Naive thymus-derived CD4-positive, alpha-beta T cell (primary cell): ENCODE data around the gene NIPAL3. TPM values are rescaled to one million over a fixed set of nuclear protein-coding genes. Genes with fewer than 3 reads are reported as not detected.

ENCODE experiments used
- ATAC-seq: fragments of 150-1000 bp; cut with Tn5 transposase; 2 replicates; pipeline ENCODE4 v1.10.0; 2021; ENCODE audit warnings: mild to moderate bottlenecking, moderate library complexity
- CTCF ChIA-PET: fragments of 350-600 bp; sonication (Branson Sonifier 250); formaldehyde crosslinking; loops from one replicate; lab custom pipeline; 2021; ENCODE audit warnings: antibody characterized with exemption; lab: Charles Lee
- POLR2A ChIA-PET: fragments of 350-600 bp; sonication (Branson Sonifier 250); formaldehyde crosslinking; loops from one replicate; lab custom pipeline; 2021; ENCODE audit warnings: antibody characterized with exemption, inconsistent platforms; lab: Charles Lee
- DNase-seq, 9 donors: peaks; one replicate each; pipeline versions ENCODE4 v3.0.0 to v3.0.0-alpha.2; 2020 to 2022; ENCODE audit warnings: mixed read lengths in 1 of 9
- H3K27ac ChIP-seq: one replicate; pipeline ENCODE4 v1.7.0; 2013; ENCODE audit warnings: mild to moderate bottlenecking, low read depth, low read length, moderate library complexity
- H3K27me3 ChIP-seq, 2 donors: one replicate each; pipeline ENCODE4 v1.7.0; 2013; ENCODE audit warnings: low read length in 2 of 2, mild to moderate bottlenecking in 2 of 2, moderate library complexity in 2 of 2; ENCODE audit not compliant: control insufficient read depth in 2 of 2, insufficient read depth in 2 of 2
- H3K36me3 ChIP-seq, 3 experiments: 1 replicate in 2 of 3; 2 replicates in 1 of 3; pipeline ENCODE4 v1.7.0; 2013; ENCODE audit warnings: low read length in 3 of 3, mild to moderate bottlenecking in 3 of 3, moderate library complexity in 1 of 3; ENCODE audit not compliant: insufficient read depth in 3 of 3, control insufficient read depth in 2 of 3
- H3K4me1 ChIP-seq, 2 donors: one replicate each; pipeline ENCODE4 v1.7.0; 2013; ENCODE audit warnings: low read length in 2 of 2, mild to moderate bottlenecking in 2 of 2, moderate library complexity in 1 of 2; ENCODE audit not compliant: control insufficient read depth in 2 of 2, insufficient read depth in 2 of 2
- H3K4me3 ChIP-seq: 2 replicates; pipeline ENCODE4 v1.7.0; 2013; ENCODE audit warnings: mild to moderate bottlenecking, low read length
- H3K9me3 ChIP-seq, 3 experiments: 1 replicate in 2 of 3; 2 replicates in 1 of 3; pipeline ENCODE4 v1.7.0; 2013; ENCODE audit warnings: low read length in 3 of 3; ENCODE audit not compliant: control insufficient read depth in 2 of 3
- H3K27ac Mint-ChIP-seq, 9 donors: one replicate each; pipeline ENCODE4 v1.8.0; 2020 to 2022; ENCODE audit warnings: mixed read lengths in 9 of 9, mild to moderate bottlenecking in 8 of 9, moderate library complexity in 5 of 9, inconsistent platforms in 2 of 9
- H3K27me3 Mint-ChIP-seq, 5 donors: one replicate each; pipeline ENCODE4 v1.8.0; 2021 to 2022; ENCODE audit warnings: mixed read lengths in 5 of 5, mild to moderate bottlenecking in 1 of 5
- H3K36me3 Mint-ChIP-seq, 5 donors: one replicate each; pipeline ENCODE4 v1.8.0; 2020 to 2022; ENCODE audit warnings: mixed read lengths in 5 of 5, mild to moderate bottlenecking in 3 of 5, inconsistent platforms in 1 of 5
- H3K4me1 Mint-ChIP-seq, 7 donors: one replicate each; pipeline ENCODE4 v1.8.0; 2020 to 2022; ENCODE audit warnings: mixed read lengths in 7 of 7, mild to moderate bottlenecking in 3 of 7, inconsistent platforms in 1 of 7
- H3K4me3 Mint-ChIP-seq, 10 donors: one replicate each; pipeline ENCODE4 v1.8.0; 2020 to 2022; ENCODE audit warnings: mild to moderate bottlenecking in 10 of 10, mixed read lengths in 10 of 10, moderate library complexity in 6 of 10, inconsistent platforms in 2 of 10
- H3K9me3 Mint-ChIP-seq, 11 donors: one replicate each; pipeline ENCODE4 v1.8.0; 2020 to 2022; ENCODE audit warnings: mixed read lengths in 11 of 11, mild to moderate bottlenecking in 4 of 11, inconsistent platforms in 1 of 11, moderate library complexity in 1 of 11
- intact Hi-C, 2 donors: fragments of 100-400 bp; cut with micrococcal nuclease; formaldehyde crosslinking; loops; one replicate each; pipeline ENCODE4 v1.15.1; 2023
- polyA plus RNA-seq, 2 donors: library from polyadenylated mRNA; unstranded; fragments of 300-500 nt; fragmentation: Illumina TruSeq; gene quantifications; one replicate each; pipeline ENCODE4 v1.2.3, GENCODE V29; 2021
- total RNA-seq, 6 experiments: library from RNA in 5 of 6; stranded (reverse) in 5 of 6; gene quantifications; 1 replicate in 5 of 6; 2 replicates in 1 of 6; pipeline ENCODE4 v1.2.3 and lab custom pipeline; 2021 to 2026

Gene NIPAL3
- total and polyA plus RNA-seq, 7 experiments from 2014 or later = 35.5 to 127 (median 63.7) TPM

- Histone ChIP-seq H3K36me3 (peaks cover 3 to 34% (median 5%) of the 10 kb centered on the region in 3 experiments), H3K27me3 (no peaks in the 10 kb centered on the region), H3K27ac (no peak overlapping the region), H3K4me1 (no peaks in the 10 kb centered on the region), H3K4me3 (no peak overlapping the region), H3K9me3 (no peaks in the 10 kb centered on the region)
- Mint-ChIP-seq H3K36me3 (peaks cover 17 to 47% (median 33%) of the 10 kb centered on the region in 5 donors), H3K9me3 (peaks cover 0 to 3% (median 0%) of the 10 kb centered on the region in 11 donors), H3K4me1 (peaks cover 7 to 67% (median 40%) of the 10 kb centered on the region in 7 donors), H3K27ac (peak overlapping the region in 8 of 9 donors; percentile 56 to 89 (median 72)), H3K27me3 (no peaks in the 10 kb centered on the region), H3K4me3 (no peak overlapping the region)
- ATAC-seq = no peak
- CTCF ChIA-PET = interaction anchor here (1.2 kb wide), 1 partner anchor 33 kb away, joined by 6 read pairs; no protein-coding TSS in a partner anchor
- POLR2A ChIA-PET = interaction anchor here (0.5 to 1.8 kb wide), 3 partner anchors 10 to 36 kb away, joined by 4 to 5 read pairs (median 5); no protein-coding TSS in a partner anchor
- intact Hi-C loops = no loop called here
- DNase-seq = no peak
These were observed 55.0 kb downstream of the NIPAL3 start for GRCh38 chr1:24470592-24470991.

GRCh38 chr1:24472527-24473251, 57.1 kb downstream of the NIPAL3 start:
- intact Hi-C loops = no loop called here
- no peak overlapping the region for H3K27ac ChIP-seq
- no peak for DNase-seq
- peaks cover 10 to 31% (median 22%) of the 10 kb centered on the region in 5 donors for H3K36me3 Mint-ChIP-seq
- H3K9me3 ChIP-seq = no peaks in the 10 kb centered on the region
- H3K4me1 ChIP-seq = no peaks in the 10 kb centered on the region
- no peaks in the 10 kb centered on the region for H3K27me3 Mint-ChIP-seq
- H3K9me3 Mint-ChIP-seq = peaks cover 0 to 3% (median 0%) of the 10 kb centered on the region in 11 donors
- H3K4me1 Mint-ChIP-seq = peaks cover 7 to 68% (median 49%) of the 10 kb centered on the region in 7 donors
- no peak overlapping the region for H3K4me3 ChIP-seq
- no peaks in the 10 kb centered on the region for H3K27me3 ChIP-seq
- ChIA-PET CTCF (interaction anchor here (1.2 kb wide), 1 partner anchor 14 kb away, joined by 3 read pairs; no protein-coding TSS in a partner anchor), POLR2A (interaction anchor here (0.6 to 4.2 kb wide), 5 partner anchors 14 to 915 kb away, joined by 3 to 18 read pairs (median 4); partner anchors contain the start of gene RCAN3)
- no peak for ATAC-seq
- peaks cover 0 to 15% (median 0%) of the 10 kb centered on the region in 3 experiments for H3K36me3 ChIP-seq
- H3K27ac Mint-ChIP-seq = peak overlapping the region in 7 of 9 donors; percentile 44 to 82 (median 68)
- H3K4me3 Mint-ChIP-seq = no peak overlapping the region

GRCh38 chr1:24474193-24474592, 58.6 kb downstream of the NIPAL3 start:
- no peak for ATAC-seq
- Mint-ChIP-seq H3K27me3 (no peaks in the 10 kb centered on the region), H3K4me1 (peaks cover 7 to 72% (median 53%) of the 10 kb centered on the region in 7 donors), H3K36me3 (peaks cover 10 to 24% (median 14%) of the 10 kb centered on the region in 5 donors), H3K9me3 (peaks cover 0 to 3% (median 0%) of the 10 kb centered on the region in 11 donors), H3K27ac (peak overlapping the region in 7 of 9 donors; percentile 15 to 58 (median 41)), H3K4me3 (no peak overlapping the region)
- ChIA-PET POLR2A (interaction anchor here (0.7 to 21.4 kb wide), 6 partner anchors 9 to 62 kb away, joined by 3 to 929 read pairs (median 12); partner anchors contain the start of gene RCAN3), CTCF (interaction anchor here (0.7 to 1.8 kb wide), 3 partner anchors 10 to 80 kb away, joined by 3 to 7 read pairs (median 4); partner anchors contain the start of gene NIPAL3)
- Histone ChIP-seq H3K27me3 (no peaks in the 10 kb centered on the region), H3K9me3 (no peaks in the 10 kb centered on the region), H3K36me3 (peaks cover 0 to 2% (median 0%) of the 10 kb centered on the region in 3 experiments), H3K4me1 (no peaks in the 10 kb centered on the region), H3K27ac (no peak overlapping the region), H3K4me3 (no peak overlapping the region)
- intact Hi-C loops = no loop called here
- DNase-seq = no peak

GRCh38 chr1:24475700-24476099, 60.1 kb downstream of the NIPAL3 start:
- Histone ChIP-seq H3K36me3 (no peaks in the 10 kb centered on the region), H3K27ac (peak overlapping the region; percentile 60), H3K27me3 (no peaks in the 10 kb centered on the region), H3K9me3 (no peaks in the 10 kb centered on the region), H3K4me3 (no peak overlapping the region), H3K4me1 (peaks cover under 1 to 6% of the 10 kb centered on the region in 2 donors)
- Mint-ChIP-seq H3K4me3 (peak overlapping the region in 7 of 10 donors; percentile 13 to 67 (median 49)), H3K4me1 (peaks cover 11 to 68% (median 52%) of the 10 kb centered on the region in 7 donors), H3K9me3 (no peaks in the 10 kb centered on the region), H3K36me3 (peaks cover under 1 to 11% (median 3%) of the 10 kb centered on the region in 5 donors), H3K27me3 (no peaks in the 10 kb centered on the region), H3K27ac (peak overlapping the region in 8 of 9 donors; percentile 63 to 86 (median 80))
- peak in 7 of 9 donors; percentile 27 to 63 (median 56) for DNase-seq
- intact Hi-C loops = no loop called here
- CTCF ChIA-PET = interaction anchor here (1.3 to 1.6 kb wide), 2 partner anchors 12 to 26 kb away, joined by 3 to 7 read pairs; no protein-coding TSS in a partner anchor
- POLR2A ChIA-PET = interaction anchor here (0.8 to 21.4 kb wide), 5 partner anchors 8 to 269 kb away, joined by 4 to 929 read pairs (median 14); partner anchors contain the start of genes CLIC4 and RCAN3
- ATAC-seq = peak; percentile 79

GRCh38 chr1:24476571-24476970, 61.0 kb downstream of the NIPAL3 start:
- H3K27me3 ChIP-seq = no peaks in the 10 kb centered on the region
- POLR2A ChIA-PET = interaction anchor here (1.2 to 21.4 kb wide), 4 partner anchors 10 to 48 kb away, joined by 3 to 929 read pairs (median 9); partner anchors contain the start of gene RCAN3
- peaks cover 0 to 8% (median 2%) of the 10 kb centered on the region in 5 donors for H3K36me3 Mint-ChIP-seq

GRCh38 chr1:24477309-24477708, 61.7 kb downstream of the NIPAL3 start:
- no peaks in the 10 kb centered on the region for H3K9me3 Mint-ChIP-seq
- ATAC-seq = no peak
- H3K4me3 Mint-ChIP-seq = peak overlapping the region in 2 of 10 donors; percentile 5 to 67
- no peaks in the 10 kb centered on the region for H3K27me3 Mint-ChIP-seq
- H3K27me3 ChIP-seq = no peaks in the 10 kb centered on the region
- peaks cover 0 to 8% (median 3%) of the 10 kb centered on the region in 5 donors for H3K36me3 Mint-ChIP-seq
- peak overlapping the region in 8 of 9 donors; percentile 6 to 85 (median 72) for H3K27ac Mint-ChIP-seq
- H3K9me3 ChIP-seq = no peaks in the 10 kb centered on the region
- H3K4me1 Mint-ChIP-seq = peaks cover 15 to 70% (median 56%) of the 10 kb centered on the region in 7 donors
- no peak for DNase-seq
- H3K36me3 ChIP-seq = no peaks in the 10 kb centered on the region
- peak overlapping the region; percentile 11 for H3K27ac ChIP-seq
- intact Hi-C loops = no loop called here
- H3K4me3 ChIP-seq = no peak overlapping the region
- CTCF ChIA-PET = interaction anchor here (0.8 to 1.6 kb wide), 3 partner anchors 9 to 110 kb away, joined by 3 to 6 read pairs (median 4); no protein-coding TSS in a partner anchor
- POLR2A ChIA-PET = interaction anchor here (0.7 to 21.4 kb wide), 5 partner anchors 9 to 59 kb away, joined by 3 to 929 read pairs (median 5); partner anchors contain the start of gene RCAN3
- peaks cover 17 to 22% of the 10 kb centered on the region in 2 donors for H3K4me1 ChIP-seq

More at GRCh38 chr1:24476571-24476970, 61.0 kb downstream of the NIPAL3 start:
- intact Hi-C loops = no loop called here
- Mint-ChIP-seq H3K27me3 (no peaks in the 10 kb centered on the region), H3K4me1 (peaks cover 16 to 69% (median 53%) of the 10 kb centered on the region in 7 donors), H3K9me3 (no peaks in the 10 kb centered on the region), H3K4me3 (peak overlapping the region in 1 of 10 donors; percentile 67), H3K27ac (peak overlapping the region in 7 of 9 donors; percentile 6 to 85 (median 79))
- Histone ChIP-seq H3K4me3 (no peak overlapping the region), H3K27ac (no peak overlapping the region), H3K9me3 (no peaks in the 10 kb centered on the region), H3K4me1 (peaks cover 10 to 15% of the 10 kb centered on the region in 2 donors), H3K36me3 (no peaks in the 10 kb centered on the region)
- DNase-seq (no peak), ATAC-seq (no peak)
- CTCF ChIA-PET = interaction anchor here (0.6 to 1.6 kb wide), 5 partner anchors 9 to 111 kb away, joined by 3 to 6 read pairs (median 3); no protein-coding TSS in a partner anchor
